AG10803 (cell line): Measurements from ENCODE around the gene MED12L.
"Not testable (repeated sequence)": the region's sequence is repeated elsewhere in the genome, so short reads cannot be mapped to it uniquely, and the experiment has no call there.

Experiments used
- DNase-seq: peaks from one replicate; pipeline ENCODE4 v3.0.0; 2010; ENCODE audit warnings: low read depth
- H3K4me3 ChIP-seq: 2 replicates; pipeline ENCODE4 v1.5.1; 2011; ENCODE audit warnings: mild to moderate bottlenecking, low read length, control low read depth
- TF ChIP-seq, protein P1 (sequence below): conservative IDR thresholded peaks from 2 replicates; pipeline ENCODE4 v1.5.1; 2011; ENCODE audit warnings: mild to moderate bottlenecking, low read length, control low read depth, inconsistent platforms

Gene MED12L

DNA sequence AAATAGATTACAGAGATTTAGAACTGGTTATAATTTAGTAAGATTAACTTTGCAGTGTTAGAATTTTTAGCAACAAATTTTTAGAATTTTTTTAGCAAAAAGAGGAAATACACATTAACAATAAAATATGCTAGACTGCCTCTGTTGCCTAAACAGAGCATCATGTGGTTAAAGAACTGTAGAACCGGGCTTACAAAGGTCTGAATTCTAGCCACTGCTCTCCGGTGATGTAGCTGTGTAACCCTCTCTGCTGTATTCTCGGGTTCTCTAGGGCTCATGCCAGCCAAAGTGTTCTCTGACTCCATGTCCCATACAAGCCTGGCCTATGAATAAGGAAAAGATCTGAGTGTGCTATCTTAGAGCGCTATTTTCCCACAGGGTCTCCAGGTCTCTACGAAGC is 302.0 kb downstream of the MED12L start:
- TF ChIP-seq, protein P1, sequence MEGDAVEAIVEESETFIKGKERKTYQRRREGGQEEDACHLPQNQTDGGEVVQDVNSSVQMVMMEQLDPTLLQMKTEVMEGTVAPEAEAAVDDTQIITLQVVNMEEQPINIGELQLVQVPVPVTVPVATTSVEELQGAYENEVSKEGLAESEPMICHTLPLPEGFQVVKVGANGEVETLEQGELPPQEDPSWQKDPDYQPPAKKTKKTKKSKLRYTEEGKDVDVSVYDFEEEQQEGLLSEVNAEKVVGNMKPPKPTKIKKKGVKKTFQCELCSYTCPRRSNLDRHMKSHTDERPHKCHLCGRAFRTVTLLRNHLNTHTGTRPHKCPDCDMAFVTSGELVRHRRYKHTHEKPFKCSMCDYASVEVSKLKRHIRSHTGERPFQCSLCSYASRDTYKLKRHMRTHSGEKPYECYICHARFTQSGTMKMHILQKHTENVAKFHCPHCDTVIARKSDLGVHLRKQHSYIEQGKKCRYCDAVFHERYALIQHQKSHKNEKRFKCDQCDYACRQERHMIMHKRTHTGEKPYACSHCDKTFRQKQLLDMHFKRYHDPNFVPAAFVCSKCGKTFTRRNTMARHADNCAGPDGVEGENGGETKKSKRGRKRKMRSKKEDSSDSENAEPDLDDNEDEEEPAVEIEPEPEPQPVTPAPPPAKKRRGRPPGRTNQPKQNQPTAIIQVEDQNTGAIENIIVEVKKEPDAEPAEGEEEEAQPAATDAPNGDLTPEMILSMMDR = no peak
- no peak for DNase-seq
- no peak overlapping the region for H3K4me3 ChIP-seq

DNA sequence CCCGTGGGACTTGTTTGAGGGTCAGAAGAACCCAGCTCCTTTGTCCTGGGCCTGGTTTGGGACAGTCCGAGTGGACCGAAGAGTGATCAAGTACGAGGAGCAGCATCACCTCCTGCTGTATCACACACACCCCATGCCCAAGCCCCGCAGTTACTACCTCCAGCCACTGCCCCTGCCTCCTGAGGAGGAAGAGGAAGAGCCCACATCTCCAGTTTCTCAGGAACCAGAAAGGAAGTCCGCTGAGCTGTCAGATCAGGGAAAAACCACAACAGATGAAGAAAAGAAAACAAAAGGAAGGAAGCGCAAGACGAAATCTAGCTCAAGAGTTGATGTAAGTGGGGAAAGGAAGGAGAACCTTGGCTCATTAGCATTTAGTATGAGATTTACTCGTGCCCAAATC is 302.4 kb downstream of the MED12L start:
- TF ChIP-seq, protein P1 = no peak
- no peak for DNase-seq
- no peak overlapping the region for H3K4me3 ChIP-seq

DNA sequence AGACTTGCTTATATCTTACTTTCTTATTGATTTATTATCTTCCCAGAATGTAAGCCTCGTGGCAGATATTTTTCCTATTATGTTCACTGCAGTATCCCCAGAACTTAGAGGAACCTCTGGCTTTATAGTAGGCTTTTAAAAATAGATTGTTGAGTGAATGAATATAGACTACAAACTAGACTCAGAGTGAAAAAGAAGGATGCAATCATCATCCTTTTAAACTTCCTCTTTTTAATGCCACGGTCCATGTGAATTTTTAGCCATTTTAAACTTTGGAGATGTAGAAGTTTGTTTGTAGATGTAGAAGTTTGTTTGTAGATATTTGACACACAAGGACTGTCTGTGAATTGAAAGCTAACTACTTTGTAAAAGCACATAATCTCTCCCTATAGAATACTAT is 306.3 kb downstream of the MED12L start:
- H3K4me3 ChIP-seq = no peak overlapping the region
- TF ChIP-seq, protein P1 = no peak
- no peak for DNase-seq

DNA sequence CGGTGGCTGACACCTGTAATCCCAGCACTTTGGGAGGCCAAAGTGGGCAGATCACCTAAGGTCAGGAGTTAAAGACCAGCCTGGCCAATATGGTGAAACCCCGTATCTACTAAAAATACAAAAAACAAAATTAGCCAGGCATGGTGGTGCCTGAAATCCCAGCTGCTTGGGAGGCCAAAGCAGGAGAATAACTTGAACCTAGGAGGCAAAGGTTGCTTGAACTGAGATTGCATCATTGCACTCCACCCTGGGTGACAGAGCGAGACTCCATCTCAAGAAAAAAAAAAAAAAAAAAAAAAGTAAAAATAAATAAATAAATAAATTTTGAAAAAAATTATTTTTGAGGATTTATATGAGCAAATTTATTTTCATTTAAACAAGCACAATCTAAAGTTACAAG is 306.7 kb downstream of the MED12L start:
- H3K4me3 ChIP-seq, DNase-seq: not testable (repeated sequence)

DNA sequence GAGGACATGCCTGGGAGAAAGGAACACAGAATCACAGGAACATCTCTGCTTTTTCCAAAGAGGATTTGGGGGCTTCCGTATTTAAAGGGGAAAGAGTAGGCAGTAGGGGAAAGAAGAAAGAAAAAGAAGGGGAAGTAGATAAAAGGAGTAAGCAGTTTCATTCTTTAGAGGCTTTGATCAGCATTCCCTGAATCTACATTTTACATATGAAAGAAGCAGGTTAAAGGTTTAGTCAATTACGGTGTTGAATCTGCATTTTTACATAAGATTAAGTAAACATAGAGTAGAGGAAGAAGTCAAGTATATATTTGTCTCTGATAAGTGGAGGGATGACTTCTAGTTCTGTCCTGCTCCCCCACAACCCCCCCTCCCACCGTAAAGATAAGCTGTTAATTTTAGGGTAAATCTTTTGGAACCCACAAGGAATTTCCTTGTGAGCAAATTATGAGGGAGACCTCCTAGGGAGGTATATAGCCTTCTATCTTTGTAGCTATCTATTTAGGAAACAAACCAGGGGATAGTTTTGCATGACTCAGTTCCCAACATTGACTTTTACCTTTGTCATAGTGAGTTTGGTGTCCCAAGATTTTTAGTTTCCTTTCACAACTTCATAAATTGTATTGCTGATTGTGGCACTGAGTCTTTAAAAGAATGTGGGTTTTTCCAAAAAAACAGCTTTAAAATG is 307.8 kb downstream of the MED12L start:
- peak; percentile 10 for DNase-seq
- H3K4me3 ChIP-seq = no peak overlapping the region
- TF ChIP-seq, protein P1 = no peak

DNA sequence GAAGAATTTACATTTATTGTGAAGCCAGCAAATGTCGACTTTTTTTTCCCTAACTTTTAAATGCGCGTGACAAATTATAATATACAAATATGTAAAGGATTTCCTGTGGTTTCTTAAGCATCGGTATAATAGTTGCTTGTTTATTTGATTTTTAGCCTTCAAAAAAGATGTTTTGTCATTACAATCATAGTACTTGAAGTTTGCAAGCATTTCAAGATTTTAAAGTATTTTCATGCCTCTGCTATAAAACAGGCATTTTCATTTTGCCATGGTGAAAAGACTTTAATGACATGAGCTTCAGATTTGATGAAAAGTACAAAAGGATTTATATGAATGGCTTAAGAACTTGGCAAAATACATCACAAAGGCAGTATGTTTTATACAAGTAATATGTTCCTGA is 308.5 kb downstream of the MED12L start:
- no peak overlapping the region for H3K4me3 ChIP-seq
- TF ChIP-seq, protein P1 = no peak
- DNase-seq = peak; percentile 61

DNA sequence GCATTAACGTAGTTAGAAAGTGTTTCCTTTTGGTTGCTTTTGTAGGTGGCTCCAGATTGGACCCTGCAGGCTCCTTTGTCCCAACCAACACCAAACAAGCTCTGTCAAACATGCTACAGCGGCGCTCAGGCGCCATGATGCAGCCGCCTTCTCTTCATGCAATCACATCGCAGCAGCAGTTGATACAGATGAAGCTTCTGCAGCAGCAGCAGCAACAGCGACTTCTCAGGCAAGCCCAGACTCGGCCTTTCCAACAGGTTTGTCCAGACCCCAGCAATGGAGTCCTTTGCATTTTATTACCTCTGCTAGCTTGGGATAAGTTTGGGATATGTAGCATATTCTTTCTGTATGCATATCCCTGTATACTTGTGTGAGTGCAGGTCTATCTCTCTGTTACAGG is 309.1 kb downstream of the MED12L start:
- DNase-seq = no peak

More for the DNA sequence above, 309.1 kb downstream of the MED12L start:
- H3K4me3 ChIP-seq = no peak overlapping the region
- TF ChIP-seq, protein P1 = no peak
